GM12878 (cell line): Measurements from ENCODE around the gene BCAT1. TPM values are rescaled to one million over a fixed set of nuclear protein-coding genes. Genes with fewer than 3 reads are reported as not detected.

Source experiments
- ATAC-seq: fragments of 200-7000 bp; cut with Tn5 transposase; 3 replicates; pipeline ENCODE4 v1.9.1; 2020; ENCODE audit warnings: mild to moderate bottlenecking, moderate library complexity
- BruUV-seq: library from RNA; stranded (reverse); fragments of 400-500 nt; replicated peaks from 2 replicates; lab custom pipeline; 2021; lab: Mats Ljungman, UMichigan
- CTCF ChIA-PET: fragments of 300-600 bp; sonication (Branson Sonifier 250); formaldehyde crosslinking; extraction: SDS; loops from one replicate; lab custom pipeline; 2021; ENCODE audit warnings: inconsistent platforms; lab: Yijun Ruan, JAX
- POLR2A ChIA-PET: fragments of 350-600 bp; formaldehyde crosslinking; extraction: SDS; loops from one replicate; lab custom pipeline; 2021; ENCODE audit warnings: inconsistent platforms; lab: Charles Lee
- RAD21 ChIA-PET: fragments of 300-600 bp; sonication (Branson Sonifier 250); formaldehyde crosslinking; loops from one replicate; lab custom pipeline; 2023; ENCODE audit warnings: antibody characterized with exemption; ENCODE audit not compliant: unreplicated experiment; lab: Charles Lee
- SMC1A ChIA-PET: fragments of 300-600 bp; sonication (Branson Sonifier 250); formaldehyde crosslinking; loops from one replicate; lab custom pipeline; 2023; ENCODE audit not compliant: unreplicated experiment, uncharacterized antibody; lab: Charles Lee
- DNase-seq: peaks from one replicate; pipeline ENCODE4 v3.0.0-alpha.2; 2011; ENCODE audit warnings: low read depth, low spot score
- FAIRE-seq: peaks from 3 replicates; lab custom pipeline; 2011; peaks lifted over from hg19 to GRCh38; lab: Jason Lieb, UNC
- H2AFZ ChIP-seq: 2 replicates; pipeline ENCODE4 v1.6.0; 2011; ENCODE audit warnings: low read depth, low read length, control low read depth; ENCODE audit not compliant: control insufficient read depth
- H3K27ac ChIP-seq: 2 replicates; pipeline ENCODE4 v1.5.1; 2011; ENCODE audit warnings: control low read depth; ENCODE audit not compliant: control insufficient read depth, insufficient read depth
- H3K27me3 ChIP-seq, 2 experiments: replicated peaks in 1 of 2; 2 replicates each; pipeline versions ENCODE4 v1.6.0 to v1.6.1; 2011; ENCODE audit warnings: low read length in 1 of 2; ENCODE audit not compliant: control insufficient read depth in 2 of 2, insufficient read depth in 2 of 2
- H3K36me3 ChIP-seq, 2 experiments: 2 replicates each; pipeline ENCODE4 v1.5.1; 2011; ENCODE audit warnings: low read length in 1 of 2; ENCODE audit not compliant: control insufficient read depth in 2 of 2, insufficient read depth in 2 of 2
- H3K4me1 ChIP-seq: 2 replicates; pipeline ENCODE4 v1.6.1; 2011; ENCODE audit warnings: mild to moderate bottlenecking, low read length, moderate library complexity, mixed read lengths; ENCODE audit not compliant: control insufficient read depth, insufficient read depth
- H3K4me2 ChIP-seq: 2 replicates; pipeline ENCODE4 v1.6.0; 2011; ENCODE audit warnings: control low read depth; ENCODE audit not compliant: control insufficient read depth, insufficient read depth
- H3K4me3 ChIP-seq: fragments of 200-600 bp; sonication (generic); 2 replicates; pipeline ENCODE4 v1.5.1; 2016
- H3K79me2 ChIP-seq: 2 replicates; pipeline ENCODE4 v1.6.0; 2011; ENCODE audit warnings: low read length; ENCODE audit not compliant: control insufficient read depth, insufficient read depth
- H3K9ac ChIP-seq: 2 replicates; pipeline ENCODE4 v1.8.0; 2011; ENCODE audit warnings: low read length, control low read depth, mixed read lengths; ENCODE audit not compliant: control insufficient read depth, insufficient read depth
- H3K9me3 ChIP-seq: replicated peaks from 3 replicates; pipeline ENCODE4 v1.5.1; 2011; ENCODE audit warnings: mild to moderate bottlenecking, low read length; ENCODE audit not compliant: control insufficient read depth, insufficient read depth
- H4K20me1 ChIP-seq: 2 replicates; pipeline ENCODE4 v1.6.0; 2011; ENCODE audit not compliant: control insufficient read depth, insufficient read depth
- ATF2 ChIP-seq: IDR thresholded peaks from 2 replicates; pipeline ENCODE4 v1.6.1; 2012; ENCODE audit warnings: low read length, inconsistent platforms
- MLLT1 ChIP-seq: fragments of 450-650 bp; IDR thresholded peaks from 2 replicates; pipeline ENCODE4 v1.6.1; 2016; ENCODE audit warnings: mild to moderate bottlenecking
- POLR2AphosphoS5 ChIP-seq: IDR thresholded peaks from 2 replicates; pipeline ENCODE4 v1.6.1; 2011; ENCODE audit warnings: mild to moderate bottlenecking, low read length, inconsistent platforms
- ZNF217 ChIP-seq: fragments of 450-650 bp; IDR thresholded peaks from 2 replicates; pipeline ENCODE4 v1.6.1; 2017; ENCODE audit warnings: antibody characterized with exemption, mild to moderate bottlenecking
- WGBS: methylation state at CpG from one replicate; pipeline ENCODE4 v1.1.6; 2016; ENCODE audit warnings: low lambda C conversion rate; ENCODE audit not compliant: insufficient replicate concordance, insufficient coverage; ENCODE audit errors: missing lambda C conversion rate; 5-methylcytosine and 5-hydroxymethylcytosine counted together
- in situ Hi-C: fragments of 300-500 bp; cut with MboI; formaldehyde crosslinking; loops from 9 replicates; pipeline ENCODE4 v1.14.3; 2018; ENCODE audit warnings: mixed read lengths
- intact Hi-C: fragments of 100-400 bp; cut with micrococcal nuclease; formaldehyde crosslinking; loops from one replicate; pipeline ENCODE4 v1.14.2; 2022; ENCODE audit not compliant: unreplicated experiment
- polyA plus RNA-seq, 11 experiments: library from polyadenylated mRNA; depleted of rRNA in 4 of 11; unstranded in 6 of 11; stranded (reverse) in 5 of 11; fragments of >200 nt; fragmentation: Nextera tagmentation in 4 of 11; fragmentation: Illumina TruSeq in 1 of 11; extraction: Ambion mirVana in 4 of 11; extraction: Trizol in 1 of 11; gene quantifications; 1 replicate in 1 of 11; 2 replicates in 10 of 11; pipeline versions ENCODE4 v1.2.1 to v1.2.3, GENCODE V29; 2011 to 2016; ENCODE audit warnings: inconsistent platforms in 2 of 11, missing spikeins in 2 of 11, low read depth in 1 of 11
- total RNA-seq, 4 experiments: library from RNA; depleted of rRNA in 3 of 4; stranded (reverse); fragments of >200 nt in 3 of 4; fragmentation: Illumina TruSeq in 1 of 4; extraction: Trizol in 1 of 4; gene quantifications; 2 replicates each; pipeline versions ENCODE4 v1.2.1 to v1.2.3, GENCODE V29; 2013 to 2021
- TF ChIP-seq, protein P1 (sequence below): IDR thresholded peaks from 2 replicates; pipeline ENCODE4 v1.6.1; 2012; ENCODE audit warnings: improper control_type of control experiment, low read depth, low read length; ENCODE audit not compliant: insufficient replicate concordance

BCAT1 gene
- total and polyA plus RNA-seq, 10 of the 15 experiments (the other 5 are each of a cell fraction or from before 2014, with no cell fraction given) = 26.2 to 187 (median 81.9) TPM

GRCh38 chr12:24943947-24944600, 4.8 kb downstream of the BCAT1 start:
- no TSS peak for BruUV-seq
- intact Hi-C loops = no loop called here
- H3K9me3 ChIP-seq = no peaks in the 10 kb centered on the region
- TF ChIP-seq ZNF217 = no peak
- TF ChIP-seq POLR2AphosphoS5 = peak; percentile 31; the same call in 1 of the 2 replicates
- no peak for TF ChIP-seq ATF2
- TF ChIP-seq, protein P1, sequence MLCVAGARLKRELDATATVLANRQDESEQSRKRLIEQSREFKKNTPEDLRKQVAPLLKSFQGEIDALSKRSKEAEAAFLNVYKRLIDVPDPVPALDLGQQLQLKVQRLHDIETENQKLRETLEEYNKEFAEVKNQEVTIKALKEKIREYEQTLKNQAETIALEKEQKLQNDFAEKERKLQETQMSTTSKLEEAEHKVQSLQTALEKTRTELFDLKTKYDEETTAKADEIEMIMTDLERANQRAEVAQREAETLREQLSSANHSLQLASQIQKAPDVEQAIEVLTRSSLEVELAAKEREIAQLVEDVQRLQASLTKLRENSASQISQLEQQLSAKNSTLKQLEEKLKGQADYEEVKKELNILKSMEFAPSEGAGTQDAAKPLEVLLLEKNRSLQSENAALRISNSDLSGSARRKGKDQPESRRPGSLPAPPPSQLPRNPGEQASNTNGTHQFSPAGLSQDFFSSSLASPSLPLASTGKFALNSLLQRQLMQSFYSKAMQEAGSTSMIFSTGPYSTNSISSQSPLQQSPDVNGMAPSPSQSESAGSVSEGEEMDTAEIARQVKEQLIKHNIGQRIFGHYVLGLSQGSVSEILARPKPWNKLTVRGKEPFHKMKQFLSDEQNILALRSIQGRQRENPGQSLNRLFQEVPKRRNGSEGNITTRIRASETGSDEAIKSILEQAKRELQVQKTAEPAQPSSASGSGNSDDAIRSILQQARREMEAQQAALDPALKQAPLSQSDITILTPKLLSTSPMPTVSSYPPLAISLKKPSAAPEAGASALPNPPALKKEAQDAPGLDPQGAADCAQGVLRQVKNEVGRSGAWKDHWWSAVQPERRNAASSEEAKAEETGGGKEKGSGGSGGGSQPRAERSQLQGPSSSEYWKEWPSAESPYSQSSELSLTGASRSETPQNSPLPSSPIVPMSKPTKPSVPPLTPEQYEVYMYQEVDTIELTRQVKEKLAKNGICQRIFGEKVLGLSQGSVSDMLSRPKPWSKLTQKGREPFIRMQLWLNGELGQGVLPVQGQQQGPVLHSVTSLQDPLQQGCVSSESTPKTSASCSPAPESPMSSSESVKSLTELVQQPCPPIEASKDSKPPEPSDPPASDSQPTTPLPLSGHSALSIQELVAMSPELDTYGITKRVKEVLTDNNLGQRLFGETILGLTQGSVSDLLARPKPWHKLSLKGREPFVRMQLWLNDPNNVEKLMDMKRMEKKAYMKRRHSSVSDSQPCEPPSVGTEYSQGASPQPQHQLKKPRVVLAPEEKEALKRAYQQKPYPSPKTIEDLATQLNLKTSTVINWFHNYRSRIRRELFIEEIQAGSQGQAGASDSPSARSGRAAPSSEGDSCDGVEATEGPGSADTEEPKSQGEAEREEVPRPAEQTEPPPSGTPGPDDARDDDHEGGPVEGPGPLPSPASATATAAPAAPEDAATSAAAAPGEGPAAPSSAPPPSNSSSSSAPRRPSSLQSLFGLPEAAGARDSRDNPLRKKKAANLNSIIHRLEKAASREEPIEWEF = no peak
- TF ChIP-seq MLLT1 = 0 out of 2 replicates have a peak, but pooled peaks have one; percentile 47
- H3K4me3 ChIP-seq = no peak overlapping the region
- H3K4me2 ChIP-seq = peak overlapping the region; percentile 57
- ChIA-PET CTCF (interaction anchor here (1.9 kb wide), 1 partner anchor 91 kb away, joined by 13 read pairs; no protein-coding TSS in a partner anchor), POLR2A (interaction anchor here (1.3 kb wide), 1 partner anchor 12 kb away, joined by 3 read pairs; no protein-coding TSS in a partner anchor), RAD21 (no interaction called here), SMC1A (interaction anchor here (1.2 to 3.5 kb wide), 2 partner anchors 9 to 25 kb away, joined by 3 to 27 read pairs; no protein-coding TSS in a partner anchor)
- no peaks in the 10 kb centered on the region for H4K20me1 ChIP-seq
- no peak overlapping the region for H3K9ac ChIP-seq
- ATAC-seq (no peak), FAIRE-seq (no peak), DNase-seq (no peak)
- in situ Hi-C loops = no loop called here
- H3K27me3 ChIP-seq = no peaks in the 10 kb centered on the region
- peaks cover 19% of the 10 kb centered on the region for H3K4me1 ChIP-seq
- H2AFZ ChIP-seq = no peak overlapping the region
- 76% methylated on average over 5 of the region's 6 CpGs for WGBS
- H3K27ac ChIP-seq = no peak overlapping the region
- H3K79me2 ChIP-seq = peaks cover 57% of the 10 kb centered on the region
- H3K36me3 ChIP-seq = peaks cover 0 to 3% of the 10 kb centered on the region in 2 experiments; a peak in 1 of 4 replicates
